SU-DHL-6 (cell line): ENCODE measurements around the gene ANK3.

Experiments
- H2AFZ ChIP-seq: fragments of 200-600 bp; sonication (generic); 2 replicates; pipeline ENCODE4 v1.6.1; 2014; ENCODE audit warnings: low read depth, mild to moderate bottlenecking, moderate library complexity, mixed read lengths, antibody characterized with exemption, low read length; ENCODE audit not compliant: severe bottlenecking
- H3F3A ChIP-seq: fragments of 200-600 bp; shearing (Covaris generic); 2 replicates; pipeline ENCODE4 v1.6.0; 2016; ENCODE audit warnings: antibody characterized with exemption, mild to moderate bottlenecking; ENCODE audit not compliant: insufficient read depth
- H3K27ac ChIP-seq: fragments of 200-600 bp; sonication (generic); 2 replicates; pipeline ENCODE4 v1.5.1; 2016; ENCODE audit warnings: low read depth, mild to moderate bottlenecking, low read length, moderate library complexity, mixed read lengths
- H3K27me3 ChIP-seq: fragments of 200-600 bp; sonication (generic), shearing (Covaris generic); 2 replicates; pipeline ENCODE4 v1.6.0; 2014; ENCODE audit warnings: mild to moderate bottlenecking, low read length
- H3K36me3 ChIP-seq: fragments of 200-600 bp; sonication (generic); 2 replicates; pipeline ENCODE4 v1.6.1; 2014; ENCODE audit warnings: mild to moderate bottlenecking, low read length, mixed read lengths
- H3K4me2 ChIP-seq: fragments of 300-600, 200-600 bp; shearing (Covaris generic), sonication (generic); 2 replicates; pipeline ENCODE4 v1.6.0; 2014; ENCODE audit warnings: low read length, low read depth, mild to moderate bottlenecking; ENCODE audit not compliant: poor library complexity, severe bottlenecking
- H3K4me3 ChIP-seq: fragments of 200-600 bp; sonication (generic); 2 replicates; pipeline ENCODE4 v1.5.1; 2014; ENCODE audit warnings: antibody characterized with exemption, low read length, mild to moderate bottlenecking, mixed read lengths; ENCODE audit not compliant: insufficient read depth, poor library complexity, severe bottlenecking
- H3K79me2 ChIP-seq: fragments of 200-600 bp; sonication (generic); 2 replicates; pipeline ENCODE4 v1.6.1; 2014; ENCODE audit warnings: mild to moderate bottlenecking, low read length, moderate library complexity; ENCODE audit not compliant: insufficient read depth
- H3K9ac ChIP-seq: fragments of 200-600 bp; sonication (generic); 2 replicates; pipeline ENCODE4 v1.7.0; 2014; ENCODE audit warnings: mild to moderate bottlenecking, low read length
- H3K9me2 ChIP-seq: fragments of 200-600 bp; sonication (generic); replicated peaks from 2 replicates; pipeline ENCODE4 v1.6.1; 2014; ENCODE audit warnings: low read length; ENCODE audit not compliant: insufficient read depth
- H3K9me3 ChIP-seq: fragments of 200-600 bp; sonication (generic); 2 replicates; pipeline ENCODE4 v1.6.1; 2014; ENCODE audit warnings: low read length, mixed read lengths; ENCODE audit not compliant: insufficient read depth
- H4K20me1 ChIP-seq: fragments of 200-600 bp; sonication (generic); 2 replicates; pipeline ENCODE4 v1.6.1; 2014; ENCODE audit warnings: low read depth, mild to moderate bottlenecking, antibody characterized with exemption, low read length, moderate library complexity, mixed read lengths
- CTCF ChIP-seq: fragments of 200-600 bp; sonication (generic); IDR thresholded peaks from one replicate; pipeline ENCODE4 v1.5.1; 2017; ENCODE audit warnings: antibody characterized with exemption, mild to moderate bottlenecking, low read length, moderate library complexity; ENCODE audit not compliant: insufficient read depth, poor library complexity, severe bottlenecking
- EZH2phosphoT487 ChIP-seq: fragments of 200-600 bp; sonication (generic), shearing (Covaris generic); conservative IDR thresholded peaks from 2 replicates; pipeline ENCODE4 v1.6.1; 2018; ENCODE audit warnings: mild to moderate bottlenecking, antibody characterized with exemption, low read length, moderate library complexity, mixed read lengths

The ANK3 gene

GRCh38 chr10:60170250-60170649 lies 219.4 kb downstream of the ANK3 start:
- TF ChIP-seq CTCF (no peak), EZH2phosphoT487 (no peak)
- H3F3A ChIP-seq, result 0 out of 2 replicates have a peak, but pooled peaks cover 3% of the 10 kb centered on the region

GRCh38 chr10:60169111-60169510 lies 220.6 kb downstream of the ANK3 start:
- Histone ChIP-seq H2AFZ (no peak overlapping the region), H3K79me2 (no peaks in the 10 kb centered on the region), H3K9me3 (no peaks in the 10 kb centered on the region), H3K4me3 (no peak overlapping the region), H3K27ac (no peak overlapping the region), H3K9me2 (no peaks in the 10 kb centered on the region), H3K36me3 (peaks cover 22% of the 10 kb centered on the region), H4K20me1 (no peaks in the 10 kb centered on the region), H3F3A (0 out of 2 replicates have a peak, but pooled peaks cover 3% of the 10 kb centered on the region), H3K4me2 (no peak overlapping the region), H3K9ac (no peak overlapping the region), H3K27me3 (no peaks in the 10 kb centered on the region)
- TF ChIP-seq CTCF, result no peak
- no peak for TF ChIP-seq EZH2phosphoT487

More at GRCh38 chr10:60170250-60170649, 219.4 kb downstream of the ANK3 start:
- no peak overlapping the region for H3K4me2 ChIP-seq
- peaks cover 22% of the 10 kb centered on the region for H3K36me3 ChIP-seq
- no peak overlapping the region for H3K4me3 ChIP-seq
- H3K79me2 ChIP-seq, result no peaks in the 10 kb centered on the region
- no peak overlapping the region for H3K27ac ChIP-seq
- no peak overlapping the region for H3K9ac ChIP-seq
- H3K9me3 ChIP-seq, result no peaks in the 10 kb centered on the region
- H3K27me3 ChIP-seq, result no peaks in the 10 kb centered on the region
- no peaks in the 10 kb centered on the region for H4K20me1 ChIP-seq
- H2AFZ ChIP-seq, result no peak overlapping the region
- no peaks in the 10 kb centered on the region for H3K9me2 ChIP-seq

GRCh38 chr10:60167050-60167449 lies 222.6 kb downstream of the ANK3 start:
- Histone ChIP-seq H4K20me1 (no peaks in the 10 kb centered on the region), H3K4me2 (no peak overlapping the region)
- TF ChIP-seq CTCF (no peak), EZH2phosphoT487 (no peak)

GRCh38 chr10:60163786-60164185 lies 225.9 kb downstream of the ANK3 start:
- H3K36me3 ChIP-seq, result peaks cover 23% of the 10 kb centered on the region; the same call in 1 of the 2 replicates
- H3K9ac ChIP-seq, result no peak overlapping the region
- no peaks in the 10 kb centered on the region for H3K79me2 ChIP-seq
- no peak overlapping the region for H3K27ac ChIP-seq
- H3K4me2 ChIP-seq, result no peak overlapping the region
- H3K9me3 ChIP-seq, result no peaks in the 10 kb centered on the region
- H4K20me1 ChIP-seq, result no peaks in the 10 kb centered on the region
- no peaks in the 10 kb centered on the region for H3K27me3 ChIP-seq
- H3F3A ChIP-seq, result 0 out of 2 replicates have a peak, but pooled peaks cover 3% of the 10 kb centered on the region
- no peaks in the 10 kb centered on the region for H3K9me2 ChIP-seq
- H2AFZ ChIP-seq, result no peak overlapping the region
- TF ChIP-seq EZH2phosphoT487, result no peak
- no peak for TF ChIP-seq CTCF
- no peak overlapping the region for H3K4me3 ChIP-seq

More at GRCh38 chr10:60167050-60167449, 222.6 kb downstream of the ANK3 start:
- H3K27ac ChIP-seq, result no peak overlapping the region
- no peaks in the 10 kb centered on the region for H3K27me3 ChIP-seq
- H3K4me3 ChIP-seq, result no peak overlapping the region
- peaks cover 26% of the 10 kb centered on the region for H3K36me3 ChIP-seq
- H3F3A ChIP-seq, result 0 out of 2 replicates have a peak, but pooled peaks cover 3% of the 10 kb centered on the region
- no peaks in the 10 kb centered on the region for H3K79me2 ChIP-seq
- H3K9ac ChIP-seq, result no peak overlapping the region
- H3K9me2 ChIP-seq, result no peaks in the 10 kb centered on the region
- H3K9me3 ChIP-seq, result no peaks in the 10 kb centered on the region
- no peak overlapping the region for H2AFZ ChIP-seq
